GM18951 (cell line): Measurements from ENCODE around the gene LHPP.

ENCODE experiments used
- POLR2A ChIP-seq: IDR thresholded peaks from 4 replicates; pipeline ENCODE4 v1.6.1; 2011; ENCODE audit warnings: mild to moderate bottlenecking; ENCODE audit not compliant: insufficient read length, insufficient read depth; ENCODE audit errors: extremely low read depth
- in situ Hi-C: fragments of 300-500 bp; cut with MboI; formaldehyde crosslinking; loops from one replicate; pipeline ENCODE4 v1.12.0; 2022; ENCODE audit warnings: low sequenced_read_pairs, mixed read lengths, inconsistent platforms; ENCODE audit not compliant: unreplicated experiment

The LHPP gene

DNA sequence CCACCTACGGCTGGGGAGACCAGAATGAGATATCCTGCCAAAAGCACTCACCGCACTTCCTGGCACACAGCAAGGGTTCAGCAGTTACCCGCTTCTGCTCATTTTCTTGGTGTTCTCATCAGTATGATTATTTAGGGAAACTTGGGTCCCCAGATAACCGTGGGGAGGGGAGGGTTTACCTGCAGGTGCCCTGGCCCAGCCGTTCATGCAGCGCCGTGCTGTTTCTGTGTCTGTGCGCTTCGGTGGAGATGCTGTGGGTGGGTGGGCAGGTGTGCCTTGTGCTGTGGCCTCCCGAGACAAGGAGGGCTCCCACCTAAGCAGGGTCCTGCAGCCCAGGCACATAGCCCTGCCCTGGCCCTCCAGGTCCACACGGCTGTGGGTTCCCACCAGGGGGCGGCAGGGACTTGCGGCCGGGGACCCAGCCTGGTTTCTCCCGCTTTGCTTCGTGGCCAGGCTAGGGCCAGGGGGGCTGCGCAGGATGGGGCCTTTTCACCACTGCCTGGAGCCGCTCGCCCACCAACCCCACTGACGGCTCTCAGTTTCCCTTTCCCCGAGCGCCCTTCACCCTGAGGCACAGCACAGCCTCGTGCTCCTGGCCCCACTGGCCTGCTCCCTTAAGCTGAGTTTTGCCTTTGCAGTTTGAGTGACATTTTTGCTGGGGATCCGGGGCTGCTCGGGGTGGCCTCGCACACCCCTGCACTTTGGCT is 78.5 kb downstream of the LHPP start:
- no peak for TF ChIP-seq POLR2A
- in situ Hi-C loops = loop anchor here (10.0 to 25.0 kb wide), 2 partner anchors 205 to 297 kb away; partner anchors contain the start of gene FAM53B

DNA sequence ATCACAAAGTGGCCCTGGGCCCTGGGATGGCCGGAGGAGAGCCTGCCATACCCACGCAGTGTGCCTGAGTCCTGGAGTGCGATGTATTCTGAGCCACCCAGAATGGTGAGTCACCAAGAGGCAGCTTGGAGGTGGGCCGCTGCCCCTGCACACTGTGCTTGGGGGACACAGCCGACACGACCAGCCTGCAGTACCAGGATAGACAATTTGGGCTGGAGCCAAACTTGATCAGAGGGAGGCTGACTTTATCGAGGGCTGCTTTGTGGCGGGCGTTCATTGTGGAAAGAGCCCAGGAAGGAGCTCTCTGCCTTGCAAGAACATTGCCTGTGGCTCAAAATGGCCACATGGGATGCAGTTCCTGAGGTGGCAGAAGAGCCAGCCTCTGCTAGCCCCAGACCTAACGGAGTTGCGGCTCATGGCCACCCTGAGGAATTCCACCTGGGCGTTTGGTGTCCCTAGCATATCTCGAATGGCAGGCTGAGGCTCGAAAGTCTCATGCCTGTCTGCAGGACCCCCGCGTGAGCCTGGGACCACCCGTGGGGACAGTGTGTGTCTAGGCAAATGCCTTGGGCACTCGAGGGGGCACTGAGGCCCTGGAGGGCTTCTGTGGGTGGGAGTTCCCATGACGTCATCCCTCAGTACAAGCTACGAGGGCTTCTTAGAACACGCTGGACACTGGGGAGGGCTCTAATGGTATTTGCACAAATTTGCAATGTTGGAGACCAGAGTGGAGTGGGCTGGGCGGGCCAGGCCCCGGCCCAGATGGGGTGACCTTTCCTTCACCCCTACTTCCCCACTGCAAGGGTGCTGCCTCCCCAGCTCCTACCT is 79.7 kb downstream of the LHPP start:
- in situ Hi-C loops = loop anchor here (25.0 kb wide), 1 partner anchor 296 kb away; no protein-coding TSS in a partner anchor

DNA sequence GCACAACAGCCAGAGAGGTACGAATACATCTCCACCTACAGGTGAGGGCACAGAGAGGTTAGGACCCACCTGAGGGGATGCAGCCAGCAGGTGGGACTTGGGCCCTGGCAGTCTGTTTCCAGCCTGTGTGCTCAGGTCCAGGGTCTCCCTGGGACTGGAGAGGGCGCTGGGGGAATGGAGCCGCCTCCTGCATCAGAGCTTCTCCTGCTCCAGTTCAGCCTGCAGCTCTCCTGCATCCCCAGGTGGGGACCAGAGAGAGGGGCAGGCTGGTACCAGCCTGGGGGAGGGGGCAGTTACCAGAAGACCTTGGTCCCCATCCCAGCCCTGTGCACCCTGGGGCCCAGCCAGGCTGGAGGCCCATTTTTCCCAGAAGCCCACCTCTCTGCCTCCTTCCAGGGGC is 80.7 kb downstream of the LHPP start:
- TF ChIP-seq POLR2A = no peak
- in situ Hi-C loops = loop anchor here (25.0 kb wide), 1 partner anchor 295 kb away; no protein-coding TSS in a partner anchor

More for the DNA sequence above, 79.7 kb downstream of the LHPP start:
- TF ChIP-seq POLR2A = no peak

DNA sequence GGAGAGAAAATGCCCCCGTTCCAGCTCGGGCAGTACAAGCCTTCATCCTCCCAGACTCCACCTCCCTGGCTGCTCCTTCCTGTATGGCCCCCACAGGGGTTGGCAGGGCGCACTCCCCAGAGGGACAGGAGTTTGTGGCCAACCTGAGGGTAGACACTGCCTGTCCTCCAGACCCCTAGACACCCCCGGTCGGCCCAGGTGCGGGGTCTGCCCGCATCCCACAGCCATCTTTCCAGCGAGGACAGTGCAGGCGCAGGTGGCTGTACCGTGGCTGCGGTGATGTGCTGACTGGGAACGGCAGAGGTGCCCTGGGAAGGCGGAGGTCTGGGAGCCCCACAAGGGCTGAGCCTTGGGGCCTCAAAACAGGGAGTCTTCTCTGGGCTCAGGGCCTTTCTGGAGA is 81.5 kb downstream of the LHPP start:
- TF ChIP-seq POLR2A = no peak
- in situ Hi-C loops = loop anchor here (25.0 kb wide), 1 partner anchor 294 kb away; no protein-coding TSS in a partner anchor

DNA sequence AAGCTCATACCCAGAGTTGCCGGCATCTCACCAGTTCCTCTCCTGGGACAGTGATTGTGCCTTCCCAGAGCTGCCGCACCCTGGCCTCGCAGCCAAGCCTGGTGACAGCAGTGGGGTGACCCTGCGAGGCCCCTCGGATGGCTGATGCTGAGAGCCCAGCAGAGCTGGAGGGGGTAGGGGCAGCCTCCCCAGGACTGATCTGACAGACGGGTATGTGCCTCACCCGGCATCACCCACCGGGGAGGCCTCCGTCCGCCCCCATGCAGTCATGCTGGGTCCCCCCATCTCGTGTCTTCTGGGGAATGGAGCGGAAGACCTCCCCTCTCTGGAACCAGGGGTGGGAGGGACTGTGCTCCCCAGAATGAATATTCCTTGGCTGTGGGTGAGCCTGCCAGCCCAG is 82.3 kb downstream of the LHPP start:
- no peak for TF ChIP-seq POLR2A

DNA sequence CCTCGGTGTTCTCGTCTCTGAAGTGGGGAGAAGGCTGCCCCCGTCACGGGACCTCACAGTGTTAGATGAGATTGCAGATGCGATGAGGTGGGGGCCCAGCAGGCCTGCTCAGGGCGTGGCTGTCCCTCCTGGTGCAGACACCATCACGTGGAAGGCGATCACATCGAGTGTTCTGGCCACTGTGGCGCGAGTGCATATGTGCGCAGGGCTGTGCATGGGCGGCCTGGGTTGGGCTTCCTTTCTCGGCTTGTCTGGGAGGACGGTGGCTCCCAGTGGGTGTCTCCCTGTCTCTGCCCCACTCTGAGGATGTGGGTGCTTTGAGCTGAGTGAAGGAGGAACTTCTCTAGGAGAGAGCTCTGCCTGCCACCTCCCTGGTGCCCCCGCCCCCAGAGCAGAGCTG is 83.1 kb downstream of the LHPP start:
- in situ Hi-C loops = loop anchor here (25.0 kb wide), 1 partner anchor 293 kb away; no protein-coding TSS in a partner anchor
- no peak for TF ChIP-seq POLR2A

More for the DNA sequence above, 82.3 kb downstream of the LHPP start:
- in situ Hi-C loops = loop anchor here (25.0 kb wide), 1 partner anchor 293 kb away; no protein-coding TSS in a partner anchor

DNA sequence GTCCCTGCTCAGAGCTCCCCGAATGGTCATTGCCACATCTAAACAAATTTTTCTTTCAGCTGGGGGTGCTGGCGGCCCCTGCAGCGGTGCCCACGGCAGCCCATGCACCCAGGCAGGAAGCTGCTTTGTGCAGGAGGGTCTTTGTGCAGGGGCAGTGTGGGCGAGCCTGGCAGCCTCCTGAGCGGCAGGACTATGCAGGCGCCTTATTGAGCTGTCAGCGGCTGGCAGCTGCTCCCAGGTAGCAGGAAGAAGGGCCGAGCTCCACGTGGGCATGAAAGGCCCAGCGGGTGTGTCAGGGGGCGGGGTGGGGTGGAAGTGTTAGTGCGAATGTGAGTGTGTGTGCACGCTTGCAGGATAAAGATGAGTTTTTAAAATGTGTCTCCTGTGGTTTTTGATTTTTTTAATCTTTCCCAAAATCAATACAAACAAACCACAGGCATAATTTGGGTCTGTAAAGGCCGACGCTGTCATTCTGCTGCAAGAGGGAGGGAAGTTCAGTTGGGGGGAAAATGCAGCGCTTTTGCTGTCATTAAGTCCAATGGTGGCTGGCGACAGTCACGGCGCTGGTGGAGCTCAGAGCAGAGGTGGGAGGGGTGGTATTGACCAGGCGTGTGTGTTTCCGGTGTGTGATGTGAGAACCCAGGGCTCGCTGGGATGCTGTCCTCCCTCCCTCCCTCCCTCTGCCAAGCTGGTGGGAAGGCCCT is 83.9 kb downstream of the LHPP start:
- TF ChIP-seq POLR2A = no peak
- in situ Hi-C loops = loop anchor here (25.0 kb wide), 1 partner anchor 292 kb away; no protein-coding TSS in a partner anchor

DNA sequence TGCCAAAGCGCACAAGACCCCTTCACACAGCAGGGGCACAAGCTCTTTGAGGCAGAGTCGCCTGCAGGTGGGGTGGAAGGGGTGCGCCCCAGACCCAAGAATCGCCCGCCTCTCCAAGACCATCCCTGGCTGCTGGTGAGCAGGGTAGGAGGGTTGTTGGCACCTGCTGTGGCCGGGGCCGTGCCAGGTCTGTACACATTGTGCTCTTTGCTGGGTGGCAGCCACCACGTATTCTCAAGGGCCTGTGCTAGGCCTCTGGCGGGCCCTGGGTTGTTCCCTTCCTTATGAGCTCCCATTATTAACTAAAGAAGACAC is 84.4 kb downstream of the LHPP start:
- in situ Hi-C loops = loop anchor here (25.0 kb wide), 1 partner anchor 291 kb away; no protein-coding TSS in a partner anchor
- no peak for TF ChIP-seq POLR2A

DNA sequence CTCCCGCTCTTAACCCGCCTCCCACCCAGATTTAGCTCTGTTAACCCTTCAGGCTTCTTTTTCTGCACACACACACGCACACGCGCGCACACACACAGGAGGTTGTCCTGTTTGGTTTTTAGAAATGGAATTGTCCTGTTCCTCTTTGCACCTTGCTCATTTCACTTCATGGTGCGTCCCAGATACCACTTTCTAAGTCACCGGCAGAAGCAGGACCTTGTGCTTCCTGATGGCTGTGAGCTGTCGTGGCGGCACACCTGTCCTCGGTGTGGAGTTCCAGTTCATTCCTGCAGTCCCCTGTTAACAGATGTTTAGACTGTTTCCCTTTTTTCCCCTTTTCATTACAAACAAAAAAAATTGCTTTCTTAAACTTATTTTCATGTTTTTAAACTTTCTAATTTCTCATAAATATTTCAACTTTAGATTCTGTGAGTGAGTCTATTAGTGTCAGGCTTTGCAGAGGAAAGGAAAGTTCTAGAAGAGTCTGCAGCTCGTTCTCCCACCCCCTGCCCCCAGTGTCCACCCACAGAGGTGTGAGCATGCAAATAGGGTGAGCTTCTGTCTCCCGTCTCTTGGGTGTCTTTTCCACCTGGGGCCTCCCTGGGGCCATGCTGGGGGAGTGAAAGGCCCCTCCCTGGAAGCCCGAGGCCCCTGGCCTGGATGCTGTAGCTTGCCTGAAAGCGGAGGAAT is 85.5 kb downstream of the LHPP start:
- in situ Hi-C loops = loop anchor here (25.0 kb wide), 1 partner anchor 290 kb away; no protein-coding TSS in a partner anchor
- TF ChIP-seq POLR2A = no peak

DNA sequence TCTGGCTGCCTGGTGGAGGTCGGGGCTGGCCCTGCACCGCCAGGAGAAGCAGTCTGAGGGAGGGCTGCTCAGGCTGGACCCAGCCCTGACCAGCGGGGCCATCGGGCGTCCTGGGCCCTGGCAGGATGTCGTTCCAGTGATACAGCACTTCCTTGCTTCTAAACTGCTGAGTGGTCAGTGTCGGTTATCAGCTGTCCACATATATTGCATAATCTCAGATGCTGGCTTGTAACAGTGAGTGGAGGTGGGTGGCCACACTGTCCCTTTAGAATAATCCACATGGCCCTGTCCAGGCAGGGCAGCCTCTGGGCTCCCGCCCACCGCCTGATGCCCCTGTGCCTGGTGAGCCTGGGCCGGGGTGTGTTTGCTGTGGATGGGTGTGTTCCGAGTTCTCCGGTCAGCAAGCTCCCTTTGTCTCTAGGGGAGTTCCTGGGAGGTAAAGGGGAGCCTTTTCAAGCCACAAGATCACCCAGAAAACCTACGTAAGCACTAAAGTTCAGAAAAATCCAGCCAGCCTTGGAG is 86.1 kb downstream of the LHPP start:
- in situ Hi-C loops = loop anchor here (25.0 kb wide), 1 partner anchor 290 kb away; no protein-coding TSS in a partner anchor
- TF ChIP-seq POLR2A = no peak

DNA sequence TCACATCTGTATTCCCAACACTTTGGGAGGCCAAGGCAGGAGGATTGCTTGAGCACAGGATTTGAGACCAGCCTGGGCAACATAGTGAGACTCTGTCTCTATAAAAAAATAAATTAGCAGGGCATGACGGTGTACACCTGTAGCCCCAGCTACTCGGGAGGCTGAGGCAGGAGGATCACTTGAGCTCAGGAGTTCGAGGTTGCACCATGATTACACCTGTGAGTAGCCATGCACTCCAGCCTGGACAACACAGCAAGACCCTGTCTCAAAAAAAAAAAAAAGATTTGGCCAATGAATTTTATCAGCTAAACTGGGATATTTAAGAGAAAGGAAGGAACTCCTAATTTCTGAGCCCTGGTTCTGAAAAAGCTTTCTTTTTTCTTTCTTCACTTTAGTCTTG is 87.5 kb downstream of the LHPP start:
- in situ Hi-C loops = loop anchor here (25.0 kb wide), 1 partner anchor 288 kb away; no protein-coding TSS in a partner anchor
